Mucosa of stomach (tissue), 1 donor: Measurements from ENCODE around the gene PRR11.
"Not testable (repeated sequence)": the region's sequence is repeated elsewhere in the genome, so short reads cannot be mapped to it uniquely, and the experiment has no call there.

Experiments
- H3K27me3 ChIP-seq: one replicate; pipeline ENCODE4 v1.7.0; 2013; ENCODE audit warnings: mild to moderate bottlenecking, low read length; ENCODE audit not compliant: control insufficient read depth, insufficient read depth
- H3K36me3 ChIP-seq: one replicate; pipeline ENCODE4 v1.7.0; 2013; ENCODE audit warnings: low read length; ENCODE audit not compliant: control insufficient read depth, insufficient read depth
- H3K4me1 ChIP-seq: one replicate; pipeline ENCODE4 v1.7.0; 2013; ENCODE audit warnings: mild to moderate bottlenecking, low read length; ENCODE audit not compliant: control insufficient read depth, insufficient read depth
- H3K4me3 ChIP-seq: one replicate; pipeline ENCODE4 v1.7.0; 2013; ENCODE audit warnings: low read length
- H3K9ac ChIP-seq: one replicate; pipeline ENCODE4 v1.7.0; 2013; ENCODE audit warnings: mild to moderate bottlenecking, low read length, moderate library complexity
- H3K9me3 ChIP-seq: one replicate; pipeline ENCODE4 v1.7.0; 2013; ENCODE audit warnings: mild to moderate bottlenecking, low read length, moderate library complexity; ENCODE audit not compliant: control insufficient read depth
- donor health status: Pancreatic carcinoma.

PRR11 gene

DNA sequence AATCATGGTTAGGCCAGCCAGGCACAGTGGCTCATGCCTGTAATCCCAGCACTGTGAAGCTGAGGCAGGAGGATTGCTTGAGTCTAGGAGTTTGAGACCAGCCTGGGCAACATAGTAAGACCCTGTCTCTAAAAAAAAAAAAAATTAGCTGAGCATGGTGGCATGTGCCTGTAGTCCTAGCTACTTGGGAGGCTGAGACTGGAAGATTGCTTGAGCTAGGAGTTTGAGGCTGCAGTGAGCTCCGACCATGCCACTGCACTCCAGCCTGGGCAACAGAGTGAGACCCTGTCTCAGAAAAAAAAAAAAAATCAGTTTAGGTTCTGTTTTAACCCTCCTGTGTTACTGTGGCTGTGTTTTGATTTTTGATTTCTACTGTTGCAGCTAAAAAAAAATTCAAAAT, 73.0 kb downstream of the PRR11 start:
- not testable (repeated sequence) for H3K9me3 ChIP-seq

DNA sequence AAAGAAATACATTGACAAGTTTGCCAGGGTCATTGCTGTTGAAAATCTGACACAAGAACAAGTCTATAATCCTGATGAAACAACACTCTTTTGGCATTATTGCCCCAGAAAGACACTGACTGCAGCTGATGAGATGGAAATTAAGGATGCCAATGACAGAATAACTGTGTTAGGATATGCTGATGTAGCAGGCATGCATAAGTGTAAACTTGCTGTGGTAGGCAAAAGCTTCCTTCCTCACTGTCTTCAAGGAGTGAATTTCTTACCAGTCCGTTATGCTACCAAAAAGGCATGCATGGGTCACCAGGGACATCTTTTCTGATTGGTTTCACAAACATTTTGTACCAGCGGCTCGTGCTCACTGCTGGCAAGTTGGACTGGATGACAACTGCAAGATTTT, 75.2 kb downstream of the PRR11 start:
- Histone ChIP-seq H3K4me3 (no peak overlapping the region), H3K36me3 (no peaks in the 10 kb centered on the region), H3K4me1 (no peaks in the 10 kb centered on the region), H3K9me3 (no peaks in the 10 kb centered on the region), H3K27me3 (no peaks in the 10 kb centered on the region), H3K9ac (no peak overlapping the region)

More for the DNA sequence above, 73.0 kb downstream of the PRR11 start:
- H3K36me3 ChIP-seq, H3K9ac ChIP-seq, H3K4me1 ChIP-seq, H3K27me3 ChIP-seq, H3K4me3 ChIP-seq: not testable (repeated sequence)

DNA sequence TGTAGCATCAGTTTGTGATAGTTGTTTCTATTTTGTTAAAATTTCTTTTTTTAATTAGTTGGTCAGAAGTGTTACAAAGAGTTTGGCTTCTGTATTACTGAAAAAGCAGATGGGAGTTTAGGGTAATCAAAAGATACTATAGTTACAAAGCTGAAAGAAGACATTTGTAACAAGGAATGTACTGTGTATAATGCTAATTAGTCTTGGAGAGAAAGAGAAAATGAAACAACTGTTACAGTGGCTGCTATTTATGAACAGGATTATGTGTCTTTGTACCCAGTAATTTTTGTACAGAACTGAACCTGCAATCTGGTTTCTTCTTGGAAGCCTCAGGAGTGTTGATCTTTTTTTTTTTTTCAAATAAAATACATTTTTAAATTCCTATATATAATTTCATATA, 79.1 kb downstream of the PRR11 start:
- Histone ChIP-seq H3K9ac (no peak overlapping the region), H3K27me3 (no peaks in the 10 kb centered on the region), H3K4me1 (no peaks in the 10 kb centered on the region), H3K4me3 (no peak overlapping the region), H3K9me3 (no peaks in the 10 kb centered on the region), H3K36me3 (no peaks in the 10 kb centered on the region)

DNA sequence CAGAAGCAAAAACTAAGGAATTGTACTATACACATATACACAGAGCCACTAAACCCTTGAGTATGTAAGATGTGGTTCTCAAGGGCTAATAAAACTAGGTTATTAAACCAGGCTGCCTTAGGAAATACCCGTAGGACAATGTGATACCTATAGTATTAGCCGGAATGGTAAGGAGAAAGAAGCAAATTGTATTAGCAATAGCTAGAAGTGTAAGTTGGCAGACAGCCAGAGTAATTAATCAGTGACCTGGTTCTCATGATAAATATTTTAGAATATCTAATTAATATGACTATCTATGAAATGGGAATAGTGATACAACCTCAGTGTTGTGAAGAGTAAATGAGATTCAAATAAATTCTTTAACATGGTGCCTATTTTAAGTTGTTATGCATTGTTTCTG, 83.4 kb downstream of the PRR11 start:
- no peaks in the 10 kb centered on the region for H3K9me3 ChIP-seq
- H3K27me3 ChIP-seq, result no peaks in the 10 kb centered on the region
- no peaks in the 10 kb centered on the region for H3K4me1 ChIP-seq
- H3K4me3 ChIP-seq, result no peak overlapping the region
- no peaks in the 10 kb centered on the region for H3K36me3 ChIP-seq
- H3K9ac ChIP-seq, result no peak overlapping the region

DNA sequence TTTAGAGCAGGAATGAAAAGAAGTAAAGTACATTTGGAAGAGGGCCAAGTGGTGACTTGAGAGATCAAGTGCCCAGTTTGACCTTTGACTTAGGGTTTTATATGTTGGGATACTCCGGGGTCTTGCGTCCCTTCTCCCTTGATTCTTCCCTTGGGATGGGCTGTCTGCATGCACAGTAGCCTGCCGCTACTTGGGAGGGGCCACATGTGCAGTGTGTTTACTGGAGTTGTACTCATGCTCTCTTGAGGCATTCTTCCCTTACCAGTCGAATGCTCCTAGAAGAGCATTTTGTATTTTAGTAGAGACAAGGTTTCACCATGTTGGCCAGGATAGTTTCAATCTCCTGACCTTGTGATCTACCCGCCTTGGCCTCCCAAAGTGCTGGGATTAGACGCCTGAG, 88.5 kb downstream of the PRR11 start:
- Histone ChIP-seq H3K4me3 (no peak overlapping the region), H3K9me3 (no peaks in the 10 kb centered on the region), H3K9ac (no peak overlapping the region), H3K4me1 (no peaks in the 10 kb centered on the region), H3K27me3 (no peaks in the 10 kb centered on the region), H3K36me3 (no peaks in the 10 kb centered on the region)
